ENCODE data around the gene VMO1. TPM values are rescaled to one million over a fixed set of nuclear protein-coding genes. Genes with fewer than 3 reads are reported as not detected.

Gene VMO1
- total RNA-seq, 1 experiment from 2014 or later = not detected

GRCh38 chr17:4816826-4817225, 30.7 kb upstream of the VMO1 start:
- no peak for TF ChIP-seq CTCF (conservative IDR thresholded peaks at IDR 0.05)
- H3K4me3 Mint-ChIP-seq = no peak overlapping the region
- H3K4me1 Mint-ChIP-seq = no peaks in the 10 kb centered on the region
- no peak overlapping the region for H2BK5ac ChIP-seq (ENCODE audit: insufficient read length, low read length)
- no peak overlapping the region for H3K14ac ChIP-seq (ENCODE audit: insufficient read depth, low read length)
- no peak overlapping the region for H3K27ac ChIP-seq (ENCODE audit: insufficient read length, low read depth, low read length)
- no peak overlapping the region for H4K91ac ChIP-seq (ENCODE audit: insufficient read length, low read depth, low read length)
- H3K9ac ChIP-seq (ENCODE audit: extremely low read depth, insufficient read length, low read length) = no peak overlapping the region
- H2AK5ac ChIP-seq (ENCODE audit: insufficient read length, low read length) = no peak overlapping the region
- H3K23ac ChIP-seq (ENCODE audit: insufficient read length, low read depth, low read length) = no peak overlapping the region
- no peak overlapping the region for H3K56ac ChIP-seq (ENCODE audit: insufficient read length, low read depth, low read length)
- no peaks in the 10 kb centered on the region for H3K4me1 ChIP-seq (ENCODE audit: insufficient read depth, low read length)
- no peaks in the 10 kb centered on the region for H3K9me3 ChIP-seq (ENCODE audit: control insufficient read depth, low read depth, low read length)
- H2BK20ac ChIP-seq (ENCODE audit: low read depth, low read length, poor library complexity, severe bottlenecking) = no peak overlapping the region
- H2AFZ ChIP-seq (ENCODE audit: low read length) = no peak overlapping the region
- H4K20me1 ChIP-seq (ENCODE audit: control insufficient read depth, insufficient read depth, insufficient read length) = no peaks in the 10 kb centered on the region
- no peak overlapping the region for H2BK15ac ChIP-seq (ENCODE audit: low read depth, low read length)
- H2BK120ac ChIP-seq (ENCODE audit: low read depth, low read length, poor library complexity, severe bottlenecking) = no peak overlapping the region
- no peak overlapping the region for H4K5ac ChIP-seq (ENCODE audit: insufficient read length, low read depth, low read length)
- no peaks in the 10 kb centered on the region for H3K27me3 Mint-ChIP-seq (ENCODE audit: low read depth)
- H3K79me1 ChIP-seq (ENCODE audit: insufficient read depth, low read depth, low read length, poor library complexity, severe bottlenecking) = no peaks in the 10 kb centered on the region
- no peak for DNase-seq
- H3K23me2 ChIP-seq (ENCODE audit: insufficient read length, low read depth, low read length, poor library complexity, severe bottlenecking) = no peaks in the 10 kb centered on the region
- no peaks in the 10 kb centered on the region for H3K27me3 ChIP-seq (ENCODE audit: insufficient read depth, low read length)
- peaks cover 19 to 55% (median 46%) of the 10 kb centered on the region in 3 experiments for H3K36me3 Mint-ChIP-seq (ENCODE audit: insufficient read depth in 1 of 3, low read depth in 3 of 3)
- H3K4ac ChIP-seq (ENCODE audit: low read depth, low read length) = no peak overlapping the region
- H3K9me3 Mint-ChIP-seq = peaks cover 2% of the 10 kb centered on the region in 2 experiments; a peak in 4 of 5 replicates
- H3K27ac Mint-ChIP-seq = no peak overlapping the region
- no CpG with 5 or more reads among the region's 13 CpGs for WGBS (ENCODE audit: extremely low coverage, insufficient read length, low lambda C conversion rate)
- no peaks in the 10 kb centered on the region for H3K79me2 ChIP-seq (ENCODE audit: insufficient read depth, low read length)
- no peak overlapping the region for H3K4me2 ChIP-seq (ENCODE audit: insufficient read depth, insufficient read length, low read length)
- H3T11ph ChIP-seq (ENCODE audit: low read length) = no peak overlapping the region
- no peak overlapping the region for H4K8ac ChIP-seq (replicated peaks; ENCODE audit: insufficient read length, low read depth, low read length)
- no peak overlapping the region for H3K18ac ChIP-seq (ENCODE audit: insufficient read length, low read depth, low read length)
- H2BK12ac ChIP-seq (ENCODE audit: insufficient read length, low read depth, low read length) = no peak overlapping the region
